Measurements from ENCODE around the gene GLB1L2. TPM values are rescaled to one million over a fixed set of nuclear protein-coding genes. Genes with fewer than 3 reads are reported as not detected.

Gene GLB1L2
- total and polyA plus RNA-seq, 2 donors (not counting 1 experiment from before 2014, with no cell fraction given): under 0.01 to 0.11 TPM

DNA sequence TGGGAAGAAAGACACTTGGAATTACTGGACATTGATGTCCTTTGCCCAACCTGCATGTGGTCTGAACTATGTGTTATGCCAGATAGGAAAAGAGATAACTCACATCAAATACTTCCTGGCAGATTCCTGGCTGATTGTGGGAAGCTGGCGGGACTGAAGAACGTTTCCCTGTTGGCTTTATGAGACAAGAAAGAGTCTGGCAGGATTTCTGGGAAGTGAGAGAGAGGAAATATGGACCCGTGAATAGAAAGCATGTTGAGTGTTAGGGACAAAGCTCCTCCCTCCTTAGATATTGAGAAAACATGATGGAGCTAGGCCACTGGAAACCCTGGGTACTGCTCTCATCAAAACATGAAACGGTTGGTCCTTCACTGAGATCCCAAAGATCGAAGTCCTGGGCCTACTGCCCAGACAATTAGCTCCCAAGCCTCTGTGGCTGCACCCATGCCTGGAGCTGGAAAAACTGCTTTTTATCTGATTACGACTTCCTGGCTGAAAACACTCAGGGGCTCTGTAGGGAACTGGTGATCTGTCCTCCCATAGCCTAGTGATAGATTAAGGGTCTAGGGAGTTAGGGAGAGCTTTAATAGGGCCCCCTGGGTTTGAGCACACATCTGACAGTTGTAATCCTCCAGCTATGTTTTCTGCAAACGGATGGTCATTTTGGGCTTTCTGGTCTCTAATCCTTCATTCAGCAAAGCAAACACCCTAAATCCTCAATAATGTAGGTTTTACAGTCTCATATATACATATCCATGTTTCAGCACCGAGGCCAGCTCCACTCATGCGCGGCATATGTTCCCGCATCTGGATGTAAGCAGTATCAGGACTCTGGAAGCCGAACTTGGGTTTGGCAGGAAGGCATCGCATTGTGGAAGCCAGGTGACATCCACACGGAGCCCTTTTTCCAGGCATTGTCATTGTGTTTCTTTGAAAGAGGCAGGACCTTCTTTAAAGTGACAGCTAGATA is 86.4 kb downstream of the GLB1L2 start:
- Histone ChIP-seq H4K20me1 (ENCODE audit: control insufficient read depth, extremely low read depth, insufficient read depth, low read length) (no peaks in the 10 kb centered on the region), H3K4me3 (replicated peaks in 1 of 4; ENCODE audit: control extremely low read depth in 1 of 4, insufficient read depth in 1 of 4, low read depth in 3 of 4, low read length in 4 of 4) (no peak overlapping the region), H3K9ac (ENCODE audit: insufficient read depth, low read length) (no peak overlapping the region), H3K36me3 (ENCODE audit: control insufficient read depth, insufficient read depth, low read length) (no peaks in the 10 kb centered on the region), H3K79me2 (ENCODE audit: control insufficient read depth, insufficient read depth, low read length) (no peaks in the 10 kb centered on the region), H3K9me3 (ENCODE audit: control insufficient read depth, insufficient read depth, low read depth, low read length) (no peaks in the 10 kb centered on the region), H3K4me1 (ENCODE audit: control insufficient read depth, extremely low read depth, insufficient read depth, low read length) (no peaks in the 10 kb centered on the region), H3K27ac (ENCODE audit: insufficient read depth, low read length) (no peak overlapping the region), H3K4me2 (ENCODE audit: extremely low read depth, insufficient read depth, low read length) (no peak overlapping the region), H2AFZ (ENCODE audit: low read length) (no peak overlapping the region), H3K27me3 (ENCODE audit: control insufficient read depth, insufficient read depth, low read length) (peaks cover 3% of the 10 kb centered on the region)
- no peak for TF ChIP-seq EZH2 (IDR thresholded peaks at IDR 0.05; ENCODE audit: low read length, missing control alignments)
- TF ChIP-seq, protein P1, sequence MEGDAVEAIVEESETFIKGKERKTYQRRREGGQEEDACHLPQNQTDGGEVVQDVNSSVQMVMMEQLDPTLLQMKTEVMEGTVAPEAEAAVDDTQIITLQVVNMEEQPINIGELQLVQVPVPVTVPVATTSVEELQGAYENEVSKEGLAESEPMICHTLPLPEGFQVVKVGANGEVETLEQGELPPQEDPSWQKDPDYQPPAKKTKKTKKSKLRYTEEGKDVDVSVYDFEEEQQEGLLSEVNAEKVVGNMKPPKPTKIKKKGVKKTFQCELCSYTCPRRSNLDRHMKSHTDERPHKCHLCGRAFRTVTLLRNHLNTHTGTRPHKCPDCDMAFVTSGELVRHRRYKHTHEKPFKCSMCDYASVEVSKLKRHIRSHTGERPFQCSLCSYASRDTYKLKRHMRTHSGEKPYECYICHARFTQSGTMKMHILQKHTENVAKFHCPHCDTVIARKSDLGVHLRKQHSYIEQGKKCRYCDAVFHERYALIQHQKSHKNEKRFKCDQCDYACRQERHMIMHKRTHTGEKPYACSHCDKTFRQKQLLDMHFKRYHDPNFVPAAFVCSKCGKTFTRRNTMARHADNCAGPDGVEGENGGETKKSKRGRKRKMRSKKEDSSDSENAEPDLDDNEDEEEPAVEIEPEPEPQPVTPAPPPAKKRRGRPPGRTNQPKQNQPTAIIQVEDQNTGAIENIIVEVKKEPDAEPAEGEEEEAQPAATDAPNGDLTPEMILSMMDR (conservative IDR thresholded peaks at IDR 0.05 in 1 of 2, IDR thresholded peaks at IDR 0.05 in 1 of 2; ENCODE audit: low read depth in 1 of 2, low read length in 2 of 2): no peak
- peak in 1 of 2 donors; percentile 19 for DNase-seq (ENCODE audit: low read depth in 2 of 2)

DNA sequence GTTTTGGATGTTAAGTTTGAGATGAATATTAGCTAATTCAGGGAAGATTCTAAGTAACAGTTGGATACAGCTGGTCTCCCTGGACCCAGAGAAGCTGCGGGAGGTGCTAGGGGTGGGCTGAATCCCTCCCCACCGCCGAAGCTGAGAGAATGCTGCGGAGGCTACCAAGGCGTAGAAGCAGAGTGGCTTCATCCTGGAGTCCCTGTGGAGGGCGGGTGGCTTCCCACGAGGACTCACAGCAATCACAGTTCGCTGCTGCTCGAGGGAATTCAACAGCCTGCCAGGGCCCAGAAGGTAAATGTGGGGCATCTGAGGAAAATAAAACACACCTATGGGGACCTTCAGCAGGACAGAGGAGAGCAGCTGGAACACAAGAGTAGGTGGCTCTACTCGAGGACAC is 91.3 kb downstream of the GLB1L2 start:
- H3K9me3 ChIP-seq (ENCODE audit: control insufficient read depth, insufficient read depth, low read depth, low read length): no peaks in the 10 kb centered on the region
- no peak overlapping the region for H3K4me2 ChIP-seq (ENCODE audit: extremely low read depth, insufficient read depth, low read length)
- H3K79me2 ChIP-seq (ENCODE audit: control insufficient read depth, insufficient read depth, low read length): no peaks in the 10 kb centered on the region
- no peak overlapping the region for H2AFZ ChIP-seq (ENCODE audit: low read length)
- H3K4me3 ChIP-seq (replicated peaks in 1 of 4; ENCODE audit: control extremely low read depth in 1 of 4, insufficient read depth in 1 of 4, low read depth in 3 of 4, low read length in 4 of 4): no peak overlapping the region
- no peak overlapping the region for H3K27ac ChIP-seq (ENCODE audit: insufficient read depth, low read length)
- H3K36me3 ChIP-seq (ENCODE audit: control insufficient read depth, insufficient read depth, low read length): no peaks in the 10 kb centered on the region
- H3K9ac ChIP-seq (ENCODE audit: insufficient read depth, low read length): no peak overlapping the region
- H3K4me1 ChIP-seq (ENCODE audit: control insufficient read depth, extremely low read depth, insufficient read depth, low read length): no peaks in the 10 kb centered on the region
- TF ChIP-seq, protein P1 (conservative IDR thresholded peaks at IDR 0.05 in 1 of 2, IDR thresholded peaks at IDR 0.05 in 1 of 2; ENCODE audit: low read depth in 1 of 2, low read length in 2 of 2): no peak
- no peak for TF ChIP-seq EZH2 (IDR thresholded peaks at IDR 0.05; ENCODE audit: low read length, missing control alignments)
- DNase-seq (ENCODE audit: low read depth in 2 of 2): no peak
- no peaks in the 10 kb centered on the region for H4K20me1 ChIP-seq (ENCODE audit: control insufficient read depth, extremely low read depth, insufficient read depth, low read length)
- no peaks in the 10 kb centered on the region for H3K27me3 ChIP-seq (ENCODE audit: control insufficient read depth, insufficient read depth, low read length)

- H3K27me3 ChIP-seq (ENCODE audit: control insufficient read depth, insufficient read depth, low read length): no peaks in the 10 kb centered on the region
- H3K4me3 ChIP-seq (replicated peaks in 1 of 4; ENCODE audit: control extremely low read depth in 1 of 4, insufficient read depth in 1 of 4, low read depth in 3 of 4, low read length in 4 of 4): no peak overlapping the region
- no peaks in the 10 kb centered on the region for H3K36me3 ChIP-seq (ENCODE audit: control insufficient read depth, insufficient read depth, low read length)
- H3K4me2 ChIP-seq (ENCODE audit: extremely low read depth, insufficient read depth, low read length): no peak overlapping the region
- no peak overlapping the region for H3K9ac ChIP-seq (ENCODE audit: insufficient read depth, low read length)
- TF ChIP-seq, protein P1 (conservative IDR thresholded peaks at IDR 0.05 in 1 of 2, IDR thresholded peaks at IDR 0.05 in 1 of 2; ENCODE audit: low read depth in 1 of 2, low read length in 2 of 2): no peak
- TF ChIP-seq EZH2 (IDR thresholded peaks at IDR 0.05; ENCODE audit: low read length, missing control alignments): no peak
- H3K4me1 ChIP-seq (ENCODE audit: control insufficient read depth, extremely low read depth, insufficient read depth, low read length): no peaks in the 10 kb centered on the region
- H3K9me3 ChIP-seq (ENCODE audit: control insufficient read depth, insufficient read depth, low read depth, low read length): no peaks in the 10 kb centered on the region
- H3K27ac ChIP-seq (ENCODE audit: insufficient read depth, low read length): no peak overlapping the region
- H3K79me2 ChIP-seq (ENCODE audit: control insufficient read depth, insufficient read depth, low read length): no peaks in the 10 kb centered on the region
- H2AFZ ChIP-seq (ENCODE audit: low read length): no peak overlapping the region
- no peaks in the 10 kb centered on the region for H4K20me1 ChIP-seq (ENCODE audit: control insufficient read depth, extremely low read depth, insufficient read depth, low read length)
- DNase-seq (ENCODE audit: low read depth in 2 of 2): no peak
These were observed 93.6 kb downstream of the GLB1L2 start for GRCh38 chr11:134425413-134425812.
